Activated effector memory CD4-positive, alpha-beta T cell treated with anti-CD3 and anti-CD28 coated beads, Interleukin-2, amount 50 U/mL, for 16 hours (primary cell): ENCODE measurements around the gene AMER1.

ENCODE experiments used
- DNase-seq: peaks from one replicate; pipeline ENCODE4 v3.0.0-alpha.2; 2020

AMER1 gene

GRCh38 chrX:64182208-64182607 lies 23.3 kb downstream of the AMER1 start:
- DNase-seq = no peak

DNA sequence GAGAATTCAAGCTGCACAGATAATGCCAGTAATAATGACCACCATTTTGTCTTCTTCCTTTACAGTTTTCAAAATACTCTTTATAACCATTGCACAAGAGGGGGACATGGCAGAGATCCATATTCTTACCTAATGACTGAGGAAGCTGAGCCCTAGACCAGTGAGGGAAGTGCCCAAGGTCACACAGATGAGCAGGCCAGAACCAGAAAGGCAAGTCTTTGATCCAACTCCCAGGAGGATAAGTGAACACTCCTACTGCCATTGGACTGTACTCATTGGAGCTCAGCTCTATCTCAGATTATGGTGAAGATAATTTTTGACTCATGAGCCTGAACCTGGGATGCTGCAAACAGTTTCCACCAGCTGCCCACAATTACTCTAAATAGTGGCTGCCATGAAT lies 28.6 kb downstream of the AMER1 start:
- no peak for DNase-seq

- no peak for DNase-seq
Measured at GRCh38 chrX:64169988-64170387, 35.5 kb downstream of the AMER1 start.

DNA sequence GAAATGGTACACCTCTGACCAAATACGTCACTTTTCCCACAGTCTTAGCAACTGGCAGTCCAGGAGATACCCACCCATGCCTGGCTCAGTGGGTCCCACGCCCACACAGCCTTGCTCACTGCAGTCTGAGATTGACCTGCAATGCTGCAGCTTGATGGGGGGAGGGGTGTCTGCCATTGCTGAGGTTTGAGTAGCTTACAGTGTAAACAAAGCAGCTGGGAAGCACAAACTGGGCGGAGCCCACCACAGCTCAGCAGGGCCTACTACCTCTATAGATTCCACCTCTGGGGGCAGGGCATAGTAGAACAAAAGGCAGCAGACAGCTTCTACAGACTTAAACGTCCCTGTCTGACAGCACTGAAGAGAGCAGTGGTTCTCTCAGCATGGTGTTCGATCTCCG lies 52.7 kb downstream of the AMER1 start:
- no peak for DNase-seq

DNA sequence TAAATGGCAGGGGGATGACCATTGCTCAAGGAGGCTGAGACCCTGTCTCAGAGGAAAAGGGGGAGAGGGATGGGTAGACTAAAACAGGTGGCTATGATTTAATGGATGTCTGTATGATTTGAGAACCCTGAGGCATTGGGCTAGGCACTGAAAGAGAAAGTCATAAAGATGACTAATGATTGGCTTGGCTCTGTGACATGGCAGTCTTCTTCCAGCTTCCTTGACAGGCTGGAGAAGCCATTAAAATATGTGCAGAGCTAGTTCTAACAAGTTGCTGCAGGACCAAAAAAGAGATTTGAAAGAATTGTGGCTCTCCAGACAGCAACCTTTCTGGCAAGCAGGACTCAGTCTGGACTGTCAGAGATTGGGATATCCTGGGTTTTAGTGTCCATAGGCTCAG lies 53.6 kb downstream of the AMER1 start:
- no peak for DNase-seq

GRCh38 chrX:64150775-64151174 lies 54.7 kb downstream of the AMER1 start:
- no peak for DNase-seq
